ENCODE data around the gene C1orf232. TPM values are rescaled to one million over a fixed set of nuclear protein-coding genes. Genes with fewer than 3 reads are reported as not detected.
A peak's percentile ranks its signal among the peaks of the same experiment; 100 is the strongest.

Gene C1orf232
- total and polyA plus RNA-seq, 2 donors = not detected

DNA sequence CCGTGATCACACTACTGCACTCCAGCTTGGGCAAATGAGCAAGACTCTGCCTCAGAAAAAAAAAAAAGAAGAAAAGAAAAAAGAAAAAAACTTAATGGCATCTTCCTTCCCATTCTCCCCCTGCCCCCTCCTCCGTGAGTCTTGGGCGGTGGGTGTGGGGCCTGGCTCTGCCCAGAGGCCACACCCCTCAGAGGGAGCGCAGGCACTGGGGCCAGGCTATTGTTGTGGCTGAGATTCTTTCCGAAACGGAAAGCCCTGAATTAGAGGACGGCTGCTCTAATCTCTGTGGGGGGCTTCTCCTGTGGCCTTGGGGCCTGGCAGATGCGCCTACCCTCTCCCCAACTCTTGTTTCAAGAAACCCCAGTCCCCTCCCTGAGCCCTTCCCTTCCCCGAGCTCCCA lies 14.0 kb downstream of the C1orf232 start:
- no peaks in the 10 kb centered on the region for H3K36me3 ChIP-seq (ENCODE audit: control insufficient read depth in 2 of 2, insufficient read depth in 2 of 2, low read length in 1 of 2)
- no peak for DNase-seq (ENCODE audit: low read depth in 6 of 9, low spot score in 9 of 9)
- no peaks in the 10 kb centered on the region for H3K9me3 ChIP-seq (ENCODE audit: control insufficient read depth in 2 of 2, insufficient read depth in 1 of 2, low read length in 1 of 2)
- H3K27ac ChIP-seq (ENCODE audit: low read depth in 1 of 2, low read length in 1 of 2) = no peak overlapping the region
- no peak overlapping the region for H3K4me3 ChIP-seq (ENCODE audit: low read length in 2 of 2)
- peaks cover 0 to 29% of the 10 kb centered on the region in 2 donors for H3K27me3 ChIP-seq (ENCODE audit: control insufficient read depth in 2 of 2, insufficient read depth in 1 of 2, low read length in 1 of 2)
- 52% methylated on average over 9 of the region's 9 CpGs for WGBS
- peaks cover 22 to 38% of the 10 kb centered on the region in 2 donors for H3K4me1 ChIP-seq (ENCODE audit: control insufficient read depth in 2 of 2, insufficient read depth in 2 of 2, low read length in 2 of 2)

- Histone ChIP-seq H3K4me1 (ENCODE audit: control insufficient read depth in 2 of 2, insufficient read depth in 2 of 2, low read length in 2 of 2) (peaks cover 22 to 38% of the 10 kb centered on the region in 2 donors), H3K4me3 (ENCODE audit: low read length in 2 of 2) (no peak overlapping the region), H3K9me3 (ENCODE audit: control insufficient read depth in 2 of 2, insufficient read depth in 1 of 2, low read length in 1 of 2) (no peaks in the 10 kb centered on the region), H3K36me3 (ENCODE audit: control insufficient read depth in 2 of 2, insufficient read depth in 2 of 2, low read length in 1 of 2) (no peaks in the 10 kb centered on the region), H3K27ac (ENCODE audit: low read depth in 1 of 2, low read length in 1 of 2) (no peak overlapping the region), H3K27me3 (ENCODE audit: control insufficient read depth in 2 of 2, insufficient read depth in 1 of 2, low read length in 1 of 2) (peaks cover 0 to 25% of the 10 kb centered on the region in 2 donors)
- WGBS = 89% methylated on average over 5 of the region's 5 CpGs
- DNase-seq (ENCODE audit: low read depth in 6 of 9, low spot score in 9 of 9) = no peak
Measured at GRCh38 chr1:26153966-26154532, 14.7 kb downstream of the C1orf232 start.

DNA sequence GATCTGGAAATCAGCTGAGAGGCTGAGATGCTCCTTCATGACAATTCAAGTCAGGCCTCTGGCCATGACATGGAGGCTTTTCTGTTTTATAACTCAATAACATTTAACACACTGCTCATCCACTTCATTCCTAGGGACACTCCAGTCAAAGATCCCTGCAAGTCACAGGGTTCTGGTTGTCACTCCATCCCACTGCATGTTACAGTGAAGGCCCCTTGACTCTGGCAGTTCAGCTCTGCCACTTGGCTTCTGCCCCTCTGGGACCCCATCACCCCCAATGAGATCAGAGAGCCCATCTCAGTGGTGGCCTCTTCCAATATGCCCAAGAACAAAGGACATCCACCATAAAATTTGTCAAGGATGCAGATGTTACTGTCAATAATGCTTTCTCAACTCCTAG lies 19.9 kb downstream of the C1orf232 start:
- Histone ChIP-seq H3K9me3 (ENCODE audit: control insufficient read depth in 2 of 2, insufficient read depth in 1 of 2, low read length in 1 of 2) (no peaks in the 10 kb centered on the region), H3K36me3 (ENCODE audit: control insufficient read depth in 2 of 2, insufficient read depth in 2 of 2, low read length in 1 of 2) (no peaks in the 10 kb centered on the region), H3K4me1 (ENCODE audit: control insufficient read depth in 2 of 2, insufficient read depth in 2 of 2, low read length in 2 of 2) (peaks cover 3 to 5% of the 10 kb centered on the region in 2 donors), H3K4me3 (ENCODE audit: low read length in 2 of 2) (no peak overlapping the region), H3K27me3 (ENCODE audit: control insufficient read depth in 2 of 2, insufficient read depth in 1 of 2, low read length in 1 of 2) (peaks cover 0 to 5% of the 10 kb centered on the region in 2 donors), H3K27ac (ENCODE audit: low read depth in 1 of 2, low read length in 1 of 2) (no peak overlapping the region)
- DNase-seq (ENCODE audit: low read depth in 6 of 9, low spot score in 9 of 9) = no peak

- no peak overlapping the region for H3K27ac ChIP-seq (ENCODE audit: low read depth in 1 of 2, low read length in 1 of 2)
- 89% methylated on average over 6 of the region's 6 CpGs for WGBS
- peaks cover 3 to 5% of the 10 kb centered on the region in 2 donors for H3K4me1 ChIP-seq (ENCODE audit: control insufficient read depth in 2 of 2, insufficient read depth in 2 of 2, low read length in 2 of 2)
- H3K27me3 ChIP-seq (ENCODE audit: control insufficient read depth in 2 of 2, insufficient read depth in 1 of 2, low read length in 1 of 2) = peaks cover 0 to 5% of the 10 kb centered on the region in 2 donors
- DNase-seq (ENCODE audit: low read depth in 6 of 9, low spot score in 9 of 9) = no peak
- no peak overlapping the region for H3K4me3 ChIP-seq (ENCODE audit: low read length in 2 of 2)
- H3K36me3 ChIP-seq (ENCODE audit: control insufficient read depth in 2 of 2, insufficient read depth in 2 of 2, low read length in 1 of 2) = no peaks in the 10 kb centered on the region
- no peaks in the 10 kb centered on the region for H3K9me3 ChIP-seq (ENCODE audit: control insufficient read depth in 2 of 2, insufficient read depth in 1 of 2, low read length in 1 of 2)
Measured at GRCh38 chr1:26145960-26146294, 22.8 kb downstream of the C1orf232 start.

DNA sequence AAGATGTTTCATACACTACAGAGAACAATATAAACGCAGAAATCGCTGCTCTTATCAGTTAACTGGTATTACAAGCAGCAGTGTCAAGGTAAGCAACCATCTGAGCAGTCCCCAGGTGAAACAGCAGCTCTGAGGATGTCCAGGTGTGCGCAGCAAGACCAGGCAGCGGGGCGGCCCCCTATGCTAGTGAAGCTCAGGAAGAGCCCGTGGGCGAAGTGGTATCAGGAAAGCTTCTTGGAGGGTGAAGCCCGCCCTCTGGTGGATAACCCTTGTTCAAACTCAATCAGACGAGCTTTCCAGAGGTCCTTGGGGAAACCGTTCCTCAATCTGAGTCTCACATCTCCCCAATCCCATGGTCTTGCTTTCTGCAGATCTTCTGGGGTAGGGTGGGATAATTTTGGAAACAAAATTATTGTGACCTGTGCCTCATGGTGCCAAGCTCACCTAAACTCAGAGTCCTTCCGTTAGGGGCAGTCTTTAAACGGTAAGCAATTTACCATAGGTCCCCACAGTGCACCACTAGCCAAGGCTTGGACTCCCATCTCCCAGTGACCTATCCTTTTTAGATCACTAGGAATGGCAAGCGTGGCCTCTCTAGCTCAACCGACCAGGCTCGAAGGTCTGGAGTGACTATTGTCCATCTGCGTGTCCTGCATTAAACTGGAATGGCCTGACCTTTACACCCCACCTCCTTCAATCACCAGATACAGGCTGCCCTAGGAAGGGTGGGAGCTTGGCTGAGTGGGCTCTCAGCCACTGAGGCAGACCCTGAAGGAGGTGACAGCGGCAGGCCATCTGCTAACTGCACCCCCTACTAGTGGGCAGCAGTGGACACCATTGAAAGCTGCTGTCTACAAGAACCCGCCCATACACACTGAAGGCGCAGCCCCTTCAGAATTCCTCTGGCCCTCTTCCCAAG lies 23.5 kb downstream of the C1orf232 start:
- 35% methylated on average over 19 of the region's 19 CpGs for WGBS
- peak; percentile 52 to 89 (median 73) for DNase-seq (ENCODE audit: low read depth in 6 of 9, low spot score in 9 of 9)
- H3K27me3 ChIP-seq (ENCODE audit: control insufficient read depth in 2 of 2, insufficient read depth in 1 of 2, low read length in 1 of 2) = peaks cover 0 to 5% of the 10 kb centered on the region in 2 donors
- no peak overlapping the region for H3K4me3 ChIP-seq (ENCODE audit: low read length in 2 of 2)
- no peak overlapping the region for H3K27ac ChIP-seq (ENCODE audit: low read depth in 1 of 2, low read length in 1 of 2)
- no peaks in the 10 kb centered on the region for H3K36me3 ChIP-seq (ENCODE audit: control insufficient read depth in 2 of 2, insufficient read depth in 2 of 2, low read length in 1 of 2)
- H3K4me1 ChIP-seq (ENCODE audit: control insufficient read depth in 2 of 2, insufficient read depth in 2 of 2, low read length in 2 of 2) = peaks cover 3 to 5% of the 10 kb centered on the region in 2 donors
- no peaks in the 10 kb centered on the region for H3K9me3 ChIP-seq (ENCODE audit: control insufficient read depth in 2 of 2, insufficient read depth in 1 of 2, low read length in 1 of 2)

DNA sequence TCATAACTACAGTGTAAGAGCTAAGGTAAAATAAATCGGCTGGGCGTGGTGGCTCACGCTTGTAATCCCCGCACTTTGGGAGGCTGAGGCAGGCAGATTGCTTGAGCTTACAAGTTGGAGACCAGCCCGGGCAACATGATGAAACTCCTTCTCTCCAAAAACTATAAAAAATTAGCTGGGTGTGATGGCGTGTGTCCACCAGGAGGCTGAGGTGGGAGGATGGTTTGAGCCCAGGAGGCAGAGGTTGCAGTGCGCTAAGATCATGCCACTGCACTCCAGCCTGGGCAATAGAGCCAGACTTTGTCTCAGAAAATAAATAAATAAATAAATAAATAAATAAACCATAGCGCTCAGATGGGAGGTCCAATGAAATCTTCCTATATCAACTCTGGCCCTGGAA lies 26.6 kb downstream of the C1orf232 start:
- H3K9me3 ChIP-seq (ENCODE audit: control insufficient read depth in 2 of 2, insufficient read depth in 1 of 2, low read length in 1 of 2) = no peaks in the 10 kb centered on the region
- H3K36me3 ChIP-seq (ENCODE audit: control insufficient read depth in 2 of 2, insufficient read depth in 2 of 2, low read length in 1 of 2) = no peaks in the 10 kb centered on the region
- DNase-seq (ENCODE audit: low read depth in 6 of 9, low spot score in 9 of 9) = no peak
- H3K4me3 ChIP-seq (ENCODE audit: low read length in 2 of 2) = no peak overlapping the region
- peaks cover 0 to 5% of the 10 kb centered on the region in 2 donors for H3K27me3 ChIP-seq (ENCODE audit: control insufficient read depth in 2 of 2, insufficient read depth in 1 of 2, low read length in 1 of 2)
- 97% methylated on average over 8 of the region's 8 CpGs for WGBS
- H3K4me1 ChIP-seq (ENCODE audit: control insufficient read depth in 2 of 2, insufficient read depth in 2 of 2, low read length in 2 of 2) = peaks cover 10 to 14% of the 10 kb centered on the region in 2 donors
- H3K27ac ChIP-seq (ENCODE audit: low read depth in 1 of 2, low read length in 1 of 2) = no peak overlapping the region

DNA sequence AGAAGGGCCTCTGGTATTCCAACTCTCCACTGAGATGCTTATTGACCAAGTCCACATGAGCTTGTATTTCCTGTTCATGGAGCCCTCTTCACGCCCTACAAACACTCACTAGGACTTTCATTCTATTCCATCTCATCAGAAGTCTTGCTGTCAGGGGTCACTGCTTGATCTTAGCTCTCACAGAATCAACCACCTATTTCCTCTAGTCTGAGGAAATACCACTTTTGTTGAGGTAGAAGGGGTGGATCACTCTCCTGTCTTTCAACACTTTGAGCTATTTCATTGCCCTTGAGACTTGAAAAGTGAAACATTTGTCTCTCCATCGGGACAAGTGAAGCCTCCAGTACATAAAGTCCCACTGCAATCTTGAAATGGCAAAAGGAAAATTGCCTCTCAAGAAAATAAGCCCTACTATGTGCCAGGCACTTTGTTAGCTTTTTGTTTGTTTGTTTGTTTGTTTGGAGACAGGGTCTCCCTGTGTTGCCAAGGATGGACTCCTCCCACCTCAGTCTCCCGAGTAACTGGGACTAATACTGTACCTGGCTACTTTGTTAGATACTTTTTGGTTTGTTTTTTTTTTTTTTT lies 29.7 kb downstream of the C1orf232 start:
- DNase-seq (ENCODE audit: low read depth in 6 of 9, low spot score in 9 of 9) = peak in 1 of 9 donors; percentile 56
- Histone ChIP-seq H3K27ac (ENCODE audit: low read depth in 1 of 2, low read length in 1 of 2) (peak overlapping the region in 1 of 2 donors; percentile 36), H3K4me3 (ENCODE audit: low read length in 2 of 2) (no peak overlapping the region), H3K36me3 (ENCODE audit: control insufficient read depth in 2 of 2, insufficient read depth in 2 of 2, low read length in 1 of 2) (no peaks in the 10 kb centered on the region), H3K4me1 (ENCODE audit: control insufficient read depth in 2 of 2, insufficient read depth in 2 of 2, low read length in 2 of 2) (peaks cover 7 to 9% of the 10 kb centered on the region in 2 donors), H3K9me3 (ENCODE audit: control insufficient read depth in 2 of 2, insufficient read depth in 1 of 2, low read length in 1 of 2) (no peaks in the 10 kb centered on the region), H3K27me3 (ENCODE audit: control insufficient read depth in 2 of 2, insufficient read depth in 1 of 2, low read length in 1 of 2) (no peaks in the 10 kb centered on the region)
- 77% methylated on average over 3 of the region's 3 CpGs for WGBS

DNA sequence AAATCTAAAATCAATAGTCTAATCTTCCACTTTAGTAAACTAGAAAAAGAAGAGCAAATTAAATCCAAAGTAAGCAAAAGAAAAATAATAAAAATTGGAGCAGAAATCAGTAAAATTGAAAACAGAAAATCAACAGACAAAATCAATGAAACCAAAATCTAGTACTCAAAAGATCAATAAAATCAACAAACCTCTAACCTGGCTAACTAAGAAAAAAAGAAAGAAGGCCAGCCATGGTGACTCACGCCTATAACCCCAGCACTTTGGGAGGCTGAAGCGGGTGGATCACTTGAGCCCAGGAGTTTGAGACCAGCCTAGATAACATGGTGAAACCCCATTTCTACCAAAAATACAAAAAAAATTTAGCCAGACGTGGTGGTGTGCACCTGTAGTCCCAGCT lies 34.3 kb downstream of the C1orf232 start:
- Histone ChIP-seq H3K4me1 (ENCODE audit: control insufficient read depth in 2 of 2, insufficient read depth in 2 of 2, low read length in 2 of 2) (peaks cover 13 to 14% of the 10 kb centered on the region in 2 donors), H3K27me3 (ENCODE audit: control insufficient read depth in 2 of 2, insufficient read depth in 1 of 2, low read length in 1 of 2) (no peaks in the 10 kb centered on the region), H3K4me3 (ENCODE audit: low read length in 2 of 2) (no peak overlapping the region), H3K36me3 (ENCODE audit: control insufficient read depth in 2 of 2, insufficient read depth in 2 of 2, low read length in 1 of 2) (no peaks in the 10 kb centered on the region), H3K9me3 (ENCODE audit: control insufficient read depth in 2 of 2, insufficient read depth in 1 of 2, low read length in 1 of 2) (no peaks in the 10 kb centered on the region), H3K27ac (ENCODE audit: low read depth in 1 of 2, low read length in 1 of 2) (no peak overlapping the region)
- 100% methylated on average over 3 of the region's 3 CpGs for WGBS
- no peak for DNase-seq (ENCODE audit: low read depth in 6 of 9, low spot score in 9 of 9)

DNA sequence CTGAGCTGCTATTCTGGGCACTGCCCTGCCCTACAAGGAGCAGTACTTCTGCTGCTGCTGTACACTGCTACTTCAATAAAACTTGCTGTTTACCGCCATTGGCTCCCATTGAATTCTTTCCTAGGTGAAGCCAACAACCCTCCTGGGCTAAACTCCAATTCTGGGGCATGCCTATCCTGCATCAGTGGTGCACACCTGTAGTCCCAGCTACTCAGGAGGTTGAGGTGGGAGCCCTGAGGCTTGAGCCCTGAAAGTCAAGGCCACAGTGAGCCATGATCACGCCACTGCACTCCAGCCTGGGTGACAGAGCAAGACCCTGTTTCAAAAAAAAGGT lies 36.0 kb downstream of the C1orf232 start:
- over 99% methylated on average over 2 of the region's 2 CpGs for WGBS
- no peak overlapping the region for H3K27ac ChIP-seq (ENCODE audit: low read depth in 1 of 2, low read length in 1 of 2)
- no peaks in the 10 kb centered on the region for H3K27me3 ChIP-seq (ENCODE audit: control insufficient read depth in 2 of 2, insufficient read depth in 1 of 2, low read length in 1 of 2)
- no peak for DNase-seq (ENCODE audit: low read depth in 6 of 9, low spot score in 9 of 9)
- H3K9me3 ChIP-seq (ENCODE audit: control insufficient read depth in 2 of 2, insufficient read depth in 1 of 2, low read length in 1 of 2) = no peaks in the 10 kb centered on the region
- peaks cover 10 to 15% of the 10 kb centered on the region in 2 donors for H3K4me1 ChIP-seq (ENCODE audit: control insufficient read depth in 2 of 2, insufficient read depth in 2 of 2, low read length in 2 of 2)
- H3K36me3 ChIP-seq (ENCODE audit: control insufficient read depth in 2 of 2, insufficient read depth in 2 of 2, low read length in 1 of 2) = no peaks in the 10 kb centered on the region
- no peak overlapping the region for H3K4me3 ChIP-seq (ENCODE audit: low read length in 2 of 2)

Data from thymus (tissue), 11 donors.